GM12875 (cell line): ENCODE measurements around the gene SH3PXD2B.

ENCODE experiments used
- H3K4me3 ChIP-seq: one replicate; pipeline ENCODE4 v1.5.1; 2011; ENCODE audit warnings: low read depth, low read length, control low read depth
- CTCF ChIP-seq: IDR thresholded peaks from 2 replicates; pipeline ENCODE4 v1.5.1; 2011; ENCODE audit warnings: low read depth, mild to moderate bottlenecking, control low read depth, inconsistent platforms, low read length, moderate library complexity, borderline replicate concordance; ENCODE audit not compliant: insufficient read depth

SH3PXD2B gene

GRCh38 chr5:172424808-172425207 lies 29.5 kb downstream of the SH3PXD2B start:
- TF ChIP-seq CTCF: no peak
- no peak overlapping the region for H3K4me3 ChIP-seq

DNA sequence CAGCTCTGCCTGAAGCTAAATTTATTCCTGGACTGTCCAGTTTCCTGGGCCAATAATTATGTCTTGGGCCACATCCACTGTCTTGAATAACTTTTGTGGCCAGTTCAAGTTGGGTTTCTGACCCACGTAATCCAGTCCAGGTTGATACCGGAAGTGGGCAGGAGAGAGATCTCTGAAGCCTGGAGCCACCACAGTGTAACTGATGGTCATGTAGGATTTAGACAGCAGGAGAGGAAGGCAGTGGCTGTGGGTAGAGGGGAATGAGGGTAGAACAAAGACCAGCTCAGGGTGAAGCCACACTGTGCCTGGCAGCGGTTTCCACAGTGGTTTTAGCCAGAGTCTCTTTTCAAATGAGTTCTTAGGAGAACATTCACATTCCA lies 30.2 kb downstream of the SH3PXD2B start:
- no peak for TF ChIP-seq CTCF
- H3K4me3 ChIP-seq: no peak overlapping the region

DNA sequence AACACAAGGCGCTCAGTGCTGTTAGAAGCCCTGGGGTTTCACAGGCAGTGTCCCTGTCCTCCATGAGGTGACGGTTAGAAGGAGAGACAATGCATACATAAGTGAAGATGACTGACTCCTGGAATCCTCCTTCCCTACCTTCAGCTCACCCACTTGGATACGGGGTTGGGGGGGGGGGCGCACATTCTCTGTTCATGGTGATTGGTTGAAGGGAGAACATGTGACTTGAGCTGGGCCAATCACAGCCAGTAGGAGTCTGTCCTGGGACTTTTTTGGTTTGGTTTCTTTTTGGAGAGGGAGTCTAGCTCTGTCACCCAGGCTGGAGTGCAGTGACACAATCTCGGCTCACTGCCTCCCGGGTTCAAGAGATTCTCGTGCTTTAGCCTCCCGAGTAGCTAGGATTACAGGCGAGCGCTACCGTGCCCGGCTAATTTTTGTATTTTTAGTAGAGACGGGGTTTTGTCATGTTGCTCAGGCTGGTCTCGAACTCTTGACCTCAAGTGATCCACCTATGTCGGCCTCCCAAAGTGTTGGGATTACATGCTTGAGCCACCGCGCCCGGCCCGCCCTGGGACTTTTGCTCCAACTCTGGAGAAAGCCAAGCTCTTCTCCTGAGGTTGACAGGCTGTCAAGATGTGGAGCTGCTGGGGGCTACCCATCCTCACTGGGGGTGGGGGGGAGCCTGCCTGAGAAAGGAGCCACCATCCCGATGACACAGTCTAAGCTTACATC lies 30.8 kb downstream of the SH3PXD2B start:
- no peak for TF ChIP-seq CTCF
- no peak overlapping the region for H3K4me3 ChIP-seq

DNA sequence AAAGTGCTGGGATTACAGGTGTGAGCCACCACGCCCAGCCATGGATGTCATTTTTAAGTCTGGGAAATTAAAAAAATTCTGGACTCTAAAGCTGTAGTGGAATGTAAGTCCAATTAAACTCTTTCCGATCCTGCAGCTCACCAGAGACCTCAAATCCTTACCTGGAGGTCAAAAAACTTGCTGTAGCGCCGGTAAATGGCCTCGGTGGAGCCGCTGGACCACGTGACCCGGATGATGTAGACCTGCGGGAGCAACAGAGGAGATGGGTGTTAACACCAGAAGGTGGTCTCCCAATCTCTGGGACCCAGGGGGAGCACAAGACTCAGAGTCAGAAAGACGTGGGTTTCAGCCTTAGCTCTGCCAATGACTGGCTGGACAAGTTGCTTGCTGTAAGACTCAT lies 32.1 kb downstream of the SH3PXD2B start:
- TF ChIP-seq CTCF: no peak
- no peak overlapping the region for H3K4me3 ChIP-seq

DNA sequence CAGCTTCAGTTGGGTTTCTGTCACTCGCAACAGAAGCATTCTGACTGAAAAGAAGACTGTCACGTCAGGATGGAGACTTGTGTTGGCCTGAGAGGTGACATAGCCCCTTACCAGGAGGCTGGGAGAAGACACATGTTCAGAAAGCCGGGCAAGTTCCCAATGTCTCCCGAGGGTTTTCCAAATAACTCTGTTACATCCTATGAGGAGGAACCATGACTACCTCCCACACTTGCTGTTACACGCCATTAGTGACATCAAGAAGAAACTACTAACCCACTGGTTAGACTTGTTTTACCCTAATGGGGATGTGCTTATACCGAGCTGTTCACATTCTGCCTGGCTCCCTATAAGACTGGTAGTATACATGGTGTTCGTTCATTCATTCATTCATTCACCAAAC lies 33.3 kb downstream of the SH3PXD2B start:
- no peak overlapping the region for H3K4me3 ChIP-seq
- TF ChIP-seq CTCF: no peak

GRCh38 chr5:172420235-172420939 lies 33.9 kb downstream of the SH3PXD2B start:
- TF ChIP-seq CTCF: no peak
- no peak overlapping the region for H3K4me3 ChIP-seq
